AG08395 (cell line): Measurements from ENCODE around the gene PSMB5.

ENCODE experiments used
- DNase-seq: peaks from one replicate; pipeline ENCODE4 v3.0.0; 2012; ENCODE audit warnings: mixed read lengths, low spot score

The PSMB5 gene

GRCh38 chr14:23043754-23044153 is 9.1 kb upstream of the PSMB5 start:
- DNase-seq, result no peak

GRCh38 chr14:23043145-23043544 is 8.4 kb upstream of the PSMB5 start:
- no peak for DNase-seq

- DNase-seq, result no peak
These were observed 7.7 kb upstream of the PSMB5 start, which contains the start of gene PSMB11 for GRCh38 chr14:23042162-23042965. Gene PSMB11 (plus strand): TSS chr14:23042212. CDS start chr14:23042226, 14 bp downstream.

GRCh38 chr14:23041729-23042128 is 7.0 kb upstream of the PSMB5 start:
- DNase-seq, result peak; percentile 21

- no peak for DNase-seq
These were observed 5.4 kb upstream of the PSMB5 start for GRCh38 chr14:23040100-23040499.

GRCh38 chr14:23035303-23036144 is 824 bp upstream of the PSMB5 start:
- no peak for DNase-seq

- DNase-seq, result no peak
These were observed 751 bp downstream of the PSMB5 start for GRCh38 chr14:23033801-23034497.

GRCh38 chr14:23033251-23033727 is 1.4 kb downstream of the PSMB5 start:
- no peak for DNase-seq

- DNase-seq, result no peak
These were observed 3.8 kb downstream of the PSMB5 start for GRCh38 chr14:23030936-23031335.

GRCh38 chr14:23028799-23029198 is 5.9 kb downstream of the PSMB5 start:
- no peak for DNase-seq

- DNase-seq, result no peak
These were observed 9.4 kb downstream of the PSMB5 start for GRCh38 chr14:23025151-23025814.

- DNase-seq, result no peak
These were observed 10.1 kb downstream of the PSMB5 start for GRCh38 chr14:23024612-23025075.

GRCh38 chr14:23023795-23024152 is 10.9 kb downstream of the PSMB5 start:
- no peak for DNase-seq

- DNase-seq, result no peak
These were observed 11.5 kb downstream of the PSMB5 start for GRCh38 chr14:23023022-23023794.

GRCh38 chr14:23021889-23022442 is 12.7 kb downstream of the PSMB5 start:
- no peak for DNase-seq

- no peak for DNase-seq
These were observed 13.3 kb downstream of the PSMB5 start for GRCh38 chr14:23021434-23021833.

- no peak for DNase-seq
These were observed 14.3 kb downstream of the PSMB5 start for GRCh38 chr14:23020143-23021128.

GRCh38 chr14:23018107-23018506 is 16.6 kb downstream of the PSMB5 start:
- DNase-seq, result no peak

GRCh38 chr14:23017091-23017490 is 17.6 kb downstream of the PSMB5 start:
- no peak for DNase-seq
